Uterus (tissue), 4 donors: ENCODE data around the gene PCBP1. TPM values are rescaled to one million over a fixed set of nuclear protein-coding genes. Genes with fewer than 3 reads are reported as not detected.

Experiments used
- DNase-seq, 2 donors: peaks; one replicate each; pipeline ENCODE4 v3.0.0-alpha.2; 2019 to 2020
- H3K27ac ChIP-seq, 2 donors: fragments of 200-600 bp; sonication (generic); 1 replicate in 1 of 2; 2 replicates in 1 of 2; pipeline ENCODE4 v1.5.1; 2016 to 2018
- H3K27me3 ChIP-seq, 2 donors: fragments of 200-600 bp; sonication (generic); one replicate each; pipeline ENCODE4 v1.5.1; 2018 to 2019; ENCODE audit warnings: control low read depth in 1 of 2
- H3K36me3 ChIP-seq, 2 donors: fragments of 200-600 bp; sonication (generic); one replicate each; pipeline ENCODE4 v1.5.1; 2019; ENCODE audit warnings: control low read depth in 1 of 2
- H3K4me1 ChIP-seq, 2 donors: fragments of 200-600 bp; sonication (generic); one replicate each; pipeline ENCODE4 v1.5.1; 2018 to 2019; ENCODE audit warnings: control low read depth in 1 of 2
- H3K4me3 ChIP-seq, 2 donors: fragments of 200-600 bp; sonication (generic); 1 replicate in 1 of 2; 2 replicates in 1 of 2; pipeline ENCODE4 v1.5.1; 2018 to 2019; ENCODE audit warnings: mild to moderate bottlenecking in 1 of 2
- H3K9me3 ChIP-seq, 2 donors: fragments of 200-600 bp; sonication (generic); one replicate each; pipeline ENCODE4 v1.5.1; 2019; ENCODE audit warnings: control low read depth in 1 of 2
- POLR2A ChIP-seq, 2 donors: fragments of 450-650 bp; IDR thresholded peaks; one replicate each; pipeline ENCODE4 v1.6.1; 2016; ENCODE audit warnings: antibody characterized with exemption in 2 of 2, mild to moderate bottlenecking in 1 of 2, moderate library complexity in 1 of 2
- intact Hi-C: fragments of 100-400 bp; cut with DNase I; formaldehyde crosslinking; loops from one replicate; pipeline ENCODE4 v1.15.1; 2023; ENCODE audit warnings: low total_unique reads
- total RNA-seq, 4 donors: library from RNA; depleted of rRNA in 3 of 4; stranded (reverse); fragments of >200 nt in 3 of 4; gene quantifications; one replicate each; pipeline versions ENCODE4 v1.1.0 to v1.2.4, GENCODE V29; 2014 to 2023
- TF ChIP-seq, protein P1 (sequence below), 4 experiments: fragments of 200-600 bp in 2 of 4; fragments of 450-650 bp in 2 of 4; sonication (generic) in 2 of 4; IDR thresholded peaks; one replicate each; pipeline ENCODE4 v1.5.1; 2016 to 2019; ENCODE audit warnings: antibody characterized with exemption in 4 of 4, mild to moderate bottlenecking in 2 of 4, moderate library complexity in 1 of 4
- donor health status: DM: yes; HTN: yes; CAD: no.

Gene PCBP1
- total RNA-seq, 4 donors from 2014 or later: 55.5 to 294 (median 101) TPM

DNA sequence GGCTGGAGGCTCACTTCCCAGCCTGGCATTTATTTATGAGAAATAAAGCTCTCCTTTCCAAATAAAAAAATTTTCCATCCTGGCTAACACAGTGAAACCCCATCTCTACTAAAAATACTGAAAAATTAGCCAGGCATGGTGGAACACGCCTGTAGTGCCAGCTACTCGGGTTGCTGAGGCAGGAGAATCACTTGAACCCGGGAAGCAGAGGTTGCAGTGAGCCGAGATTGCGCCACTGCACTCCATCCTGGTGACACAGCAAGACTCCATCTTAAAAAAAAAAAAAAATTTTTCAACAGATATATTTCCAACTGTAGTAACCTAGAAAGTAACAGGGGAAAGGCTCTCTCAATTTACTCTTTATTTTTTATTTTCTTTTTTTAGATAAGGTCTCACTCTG, 6.1 kb upstream of the PCBP1 start:
- Histone ChIP-seq H3K27ac (no peak overlapping the region), H3K36me3 (no peaks in the 10 kb centered on the region), H3K4me3 (no peak overlapping the region), H3K4me1 (no peaks in the 10 kb centered on the region), H3K9me3 (no peaks in the 10 kb centered on the region), H3K27me3 (no peaks in the 10 kb centered on the region)
- no peak for TF ChIP-seq POLR2A (IDR thresholded peaks at IDR 0.05)
- TF ChIP-seq, protein P1, sequence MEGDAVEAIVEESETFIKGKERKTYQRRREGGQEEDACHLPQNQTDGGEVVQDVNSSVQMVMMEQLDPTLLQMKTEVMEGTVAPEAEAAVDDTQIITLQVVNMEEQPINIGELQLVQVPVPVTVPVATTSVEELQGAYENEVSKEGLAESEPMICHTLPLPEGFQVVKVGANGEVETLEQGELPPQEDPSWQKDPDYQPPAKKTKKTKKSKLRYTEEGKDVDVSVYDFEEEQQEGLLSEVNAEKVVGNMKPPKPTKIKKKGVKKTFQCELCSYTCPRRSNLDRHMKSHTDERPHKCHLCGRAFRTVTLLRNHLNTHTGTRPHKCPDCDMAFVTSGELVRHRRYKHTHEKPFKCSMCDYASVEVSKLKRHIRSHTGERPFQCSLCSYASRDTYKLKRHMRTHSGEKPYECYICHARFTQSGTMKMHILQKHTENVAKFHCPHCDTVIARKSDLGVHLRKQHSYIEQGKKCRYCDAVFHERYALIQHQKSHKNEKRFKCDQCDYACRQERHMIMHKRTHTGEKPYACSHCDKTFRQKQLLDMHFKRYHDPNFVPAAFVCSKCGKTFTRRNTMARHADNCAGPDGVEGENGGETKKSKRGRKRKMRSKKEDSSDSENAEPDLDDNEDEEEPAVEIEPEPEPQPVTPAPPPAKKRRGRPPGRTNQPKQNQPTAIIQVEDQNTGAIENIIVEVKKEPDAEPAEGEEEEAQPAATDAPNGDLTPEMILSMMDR (IDR thresholded peaks at IDR 0.05): no peak
- intact Hi-C loops: no loop called here
- no peak for DNase-seq

DNA sequence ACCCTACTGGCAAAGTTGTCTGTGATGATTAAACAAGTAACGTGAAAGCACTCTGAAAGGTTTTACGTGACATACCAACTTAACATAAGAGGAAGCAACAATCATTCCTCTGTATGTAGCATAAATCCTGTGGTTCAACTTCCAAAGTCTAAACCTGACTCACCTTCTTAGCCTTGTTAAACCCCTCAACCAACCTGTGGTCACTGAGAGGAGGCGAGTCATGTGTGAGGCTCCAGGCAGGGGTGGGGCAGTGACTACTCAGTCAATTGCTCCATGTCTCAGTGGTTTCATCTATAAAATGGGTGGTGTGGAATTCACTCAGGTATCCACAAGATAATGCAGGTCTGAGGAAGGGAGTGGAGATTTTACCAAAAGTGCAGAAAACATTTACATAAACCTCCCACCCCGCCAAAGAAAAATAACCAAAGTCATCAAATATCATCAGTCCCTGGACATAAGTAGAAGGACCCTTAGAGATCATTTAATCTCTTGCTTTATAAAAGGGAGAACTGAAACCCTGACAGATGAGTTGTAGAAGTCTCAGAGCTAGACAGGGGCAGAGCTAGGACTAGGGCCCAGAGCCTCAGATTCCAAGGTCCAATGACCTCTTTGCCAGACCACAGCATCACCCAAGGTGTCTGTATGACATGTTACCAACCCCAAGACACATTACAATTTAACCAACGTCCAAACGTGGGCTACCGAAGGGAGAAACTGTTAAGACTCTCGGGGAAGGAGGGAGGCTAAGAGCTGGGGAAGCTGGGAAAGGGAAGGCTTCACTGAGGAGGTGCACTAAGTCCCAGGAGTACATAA, 3.7 kb upstream of the PCBP1 start:
- Histone ChIP-seq H3K4me3 (no peak overlapping the region), H3K4me1 (no peaks in the 10 kb centered on the region), H3K36me3 (no peaks in the 10 kb centered on the region), H3K9me3 (no peaks in the 10 kb centered on the region), H3K27ac (peak overlapping the region; percentile 99 to 100), H3K27me3 (no peaks in the 10 kb centered on the region)
- TF ChIP-seq, protein P1 (IDR thresholded peaks at IDR 0.05): no peak
- TF ChIP-seq POLR2A (IDR thresholded peaks at IDR 0.05): no peak
- intact Hi-C loops: no loop called here
- no peak for DNase-seq

DNA sequence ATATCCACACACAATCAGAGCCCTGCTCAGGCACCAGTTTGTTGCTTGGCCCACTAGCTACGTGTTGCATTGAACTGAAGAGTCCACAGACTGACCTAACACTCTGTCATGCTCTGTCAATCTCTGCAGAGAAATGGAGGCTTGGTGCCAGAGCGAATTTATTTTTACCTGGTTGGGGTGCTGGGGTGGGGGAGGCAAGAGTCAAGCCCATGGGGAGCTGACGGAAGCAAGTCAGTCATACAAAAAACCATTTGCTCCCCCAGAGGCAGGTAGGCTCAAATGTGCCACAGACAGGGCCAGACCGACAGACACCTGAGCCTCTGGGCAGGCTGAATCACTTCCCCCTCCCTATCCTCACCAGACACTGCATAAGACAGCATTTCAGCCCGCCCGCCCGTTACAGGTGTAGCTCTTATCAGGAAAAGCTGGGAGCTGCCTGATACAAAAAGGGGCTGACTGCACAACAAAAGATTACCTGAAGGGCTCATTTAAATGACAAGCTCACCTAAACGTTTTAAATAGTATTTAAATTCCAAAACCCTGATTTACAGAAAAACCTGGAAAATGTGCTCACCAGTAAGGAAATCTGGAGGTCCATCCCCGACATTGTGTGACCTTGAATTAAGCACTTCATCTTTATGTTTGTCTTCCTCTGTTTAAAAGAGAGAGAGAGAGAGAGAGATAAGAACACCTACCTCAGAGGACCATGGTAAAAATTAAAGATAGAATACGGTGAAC, 2.1 kb upstream of the PCBP1 start:
- TF ChIP-seq, protein P1 (IDR thresholded peaks at IDR 0.05): no peak
- TF ChIP-seq POLR2A (IDR thresholded peaks at IDR 0.05): peak in 1 of 2 donors; percentile 14
- no peaks in the 10 kb centered on the region for H3K36me3 ChIP-seq

DNA sequence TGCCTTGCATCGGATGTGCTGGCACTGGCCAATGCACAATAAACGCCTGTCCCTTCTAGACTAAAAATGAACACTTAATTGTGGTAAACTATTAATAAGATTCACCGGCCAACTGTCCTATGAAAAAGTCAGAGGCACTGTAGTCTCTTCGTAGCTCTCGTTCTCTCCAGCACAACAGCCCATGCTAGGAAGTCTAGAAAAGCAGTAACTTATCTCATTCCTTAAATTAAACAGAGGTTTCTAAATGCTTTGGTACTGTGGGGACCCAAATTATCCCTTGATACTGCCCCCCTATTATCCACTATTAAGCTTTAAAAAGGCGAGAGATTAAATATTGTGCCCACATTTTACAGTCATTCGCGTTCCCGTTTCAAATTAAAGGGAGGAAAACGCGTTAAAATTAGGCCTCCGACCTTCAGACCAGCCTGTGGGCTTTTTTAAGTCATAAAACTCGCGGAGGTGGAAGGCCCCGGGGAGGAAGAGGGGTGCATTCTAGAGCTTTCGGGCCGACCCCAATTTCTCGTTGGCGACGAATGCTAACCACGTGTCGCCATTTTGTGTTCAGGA, 1.5 kb upstream of the PCBP1 start:
- TF ChIP-seq POLR2A (IDR thresholded peaks at IDR 0.05): peak in 1 of 2 donors; percentile 49
- TF ChIP-seq, protein P1 (IDR thresholded peaks at IDR 0.05): no peak
- H3K27ac ChIP-seq: peak overlapping the region; percentile 99 to 100
- no peaks in the 10 kb centered on the region for H3K9me3 ChIP-seq
- no peaks in the 10 kb centered on the region for H3K27me3 ChIP-seq
- H3K36me3 ChIP-seq: no peaks in the 10 kb centered on the region
- peak overlapping the region; percentile 74 to 78 for H3K4me3 ChIP-seq
- H3K4me1 ChIP-seq: peaks cover 0 to 3% of the 10 kb centered on the region in 2 donors
- no peak for DNase-seq
- intact Hi-C loops: loop anchor here (2.0 kb wide), 1 partner anchor 57 kb away; no protein-coding TSS in a partner anchor

More for the DNA sequence above, 2.1 kb upstream of the PCBP1 start:
- H3K9me3 ChIP-seq: no peaks in the 10 kb centered on the region
- peak overlapping the region; percentile 74 to 78 for H3K4me3 ChIP-seq
- H3K4me1 ChIP-seq: no peaks in the 10 kb centered on the region
- peak overlapping the region; percentile 99 to 100 for H3K27ac ChIP-seq
- no peak for DNase-seq
- no peaks in the 10 kb centered on the region for H3K27me3 ChIP-seq
- intact Hi-C loops: no loop called here
